Measurements from ENCODE around the gene GXYLT1.

GRCh38 chr12:42097971-42098370 lies 46.7 kb downstream of the GXYLT1 start:
- TF ChIP-seq TAF1 (IDR thresholded peaks at IDR 0.05; ENCODE audit: borderline replicate concordance, insufficient read depth, low read length) (no peak), SIN3A (IDR thresholded peaks at IDR 0.05; ENCODE audit: borderline replicate concordance, insufficient read depth, low read length) (no peak)

All from PFSK-1 (cell line).